Activated CD4-positive, alpha-beta T cell treated with anti-CD3 and anti-CD28 coated beads, Interleukin-2, amount 50 U/mL, for 48 hours (primary cell): ENCODE results near the gene MARCHF11.

ENCODE experiments used
- DNase-seq, 2 experiments: peaks; one replicate each; pipeline ENCODE4 v3.0.0-alpha.2; 2020

Gene MARCHF11

GRCh38 chr5:16049761-16050160, 129.8 kb downstream of the MARCHF11 start:
- no peak for DNase-seq

DNA sequence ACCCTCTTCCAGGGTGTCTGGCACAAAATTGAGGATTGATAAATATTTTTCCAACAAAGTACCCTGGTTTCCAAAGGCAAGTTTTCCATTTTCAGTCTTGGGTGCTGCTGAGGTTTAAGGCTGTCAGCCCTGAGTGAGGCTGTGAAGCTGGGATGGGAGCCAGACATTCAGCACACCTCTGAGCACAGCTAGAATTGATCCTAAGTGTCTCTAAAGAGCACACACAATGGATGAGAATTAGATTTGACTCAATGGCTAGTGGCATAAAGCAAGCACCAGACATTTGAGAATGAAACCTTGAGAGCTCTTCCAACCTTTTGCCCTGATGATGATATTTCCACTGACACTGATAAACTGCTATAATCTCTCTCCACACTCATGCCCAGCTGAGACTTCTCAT, 131.5 kb downstream of the MARCHF11 start:
- DNase-seq: no peak

DNA sequence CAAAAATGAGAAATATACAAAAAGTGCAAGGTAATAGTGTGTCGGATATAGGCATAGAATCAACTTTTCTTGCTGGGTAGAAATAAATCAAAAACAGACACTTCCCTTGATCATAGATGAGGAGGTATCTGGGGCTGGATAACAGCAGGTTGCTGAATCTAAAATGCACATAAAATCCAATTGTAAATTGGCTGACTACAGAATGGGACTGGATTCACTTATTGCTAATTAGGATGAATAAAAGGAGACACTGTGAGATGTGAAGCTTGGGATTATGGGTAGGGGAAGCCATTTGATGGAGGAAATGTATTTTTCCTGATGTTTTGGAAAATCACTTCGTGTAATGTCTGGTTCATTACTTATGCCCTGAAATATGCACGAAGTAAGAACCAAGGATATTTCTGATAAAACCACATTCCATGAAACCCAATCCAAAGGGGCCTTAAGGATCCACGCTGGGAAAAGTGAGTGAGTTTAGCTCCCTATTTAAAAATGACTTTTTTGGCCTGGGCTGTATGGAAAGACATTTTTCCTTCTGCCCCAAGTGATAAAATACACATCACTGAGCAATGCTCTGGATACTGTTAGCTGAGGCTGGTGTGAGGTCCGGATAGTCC, 136.1 kb downstream of the MARCHF11 start:
- DNase-seq: no peak

GRCh38 chr5:16037121-16037845, 142.3 kb downstream of the MARCHF11 start:
- DNase-seq: no peak

DNA sequence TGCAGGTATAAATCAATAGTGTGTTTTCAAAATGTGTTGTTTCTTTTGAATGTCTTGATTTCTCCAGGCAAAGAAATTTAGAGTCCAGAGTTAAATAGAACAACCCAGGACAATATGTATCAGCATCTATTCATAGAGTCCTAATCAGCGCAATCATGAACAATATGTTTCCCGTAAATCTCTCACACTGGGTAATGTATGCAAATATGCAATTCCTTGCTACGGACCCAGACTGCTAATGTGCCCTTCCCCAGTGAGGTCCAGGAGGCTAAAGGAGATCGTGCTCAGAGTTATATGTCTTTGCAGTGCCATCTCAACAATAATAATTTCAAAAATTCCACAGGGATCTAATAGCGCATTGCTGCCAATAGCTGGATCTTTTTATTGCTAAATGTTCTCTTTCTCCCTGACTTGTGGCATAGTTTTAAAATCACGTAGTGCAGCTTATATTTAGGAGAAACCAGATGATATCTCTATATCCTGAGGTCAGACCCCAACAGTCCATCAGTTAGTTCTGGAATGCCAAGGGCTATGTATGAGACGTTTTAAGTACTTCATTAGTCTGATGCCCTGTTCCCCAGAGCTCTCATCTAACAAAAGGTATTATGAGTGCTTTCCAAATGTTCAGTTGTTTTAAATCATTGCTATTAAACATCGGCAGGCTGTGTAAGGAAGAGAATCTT, 145.1 kb downstream of the MARCHF11 start:
- no peak for DNase-seq

- no peak for DNase-seq
These were observed 146.2 kb downstream of the MARCHF11 start for GRCh38 chr5:16033187-16033925.

- DNase-seq: no peak
These were observed 150.9 kb downstream of the MARCHF11 start for GRCh38 chr5:16028708-16029107.

- DNase-seq: no peak
These were observed 153.9 kb downstream of the MARCHF11 start for GRCh38 chr5:16025681-16026080.

DNA sequence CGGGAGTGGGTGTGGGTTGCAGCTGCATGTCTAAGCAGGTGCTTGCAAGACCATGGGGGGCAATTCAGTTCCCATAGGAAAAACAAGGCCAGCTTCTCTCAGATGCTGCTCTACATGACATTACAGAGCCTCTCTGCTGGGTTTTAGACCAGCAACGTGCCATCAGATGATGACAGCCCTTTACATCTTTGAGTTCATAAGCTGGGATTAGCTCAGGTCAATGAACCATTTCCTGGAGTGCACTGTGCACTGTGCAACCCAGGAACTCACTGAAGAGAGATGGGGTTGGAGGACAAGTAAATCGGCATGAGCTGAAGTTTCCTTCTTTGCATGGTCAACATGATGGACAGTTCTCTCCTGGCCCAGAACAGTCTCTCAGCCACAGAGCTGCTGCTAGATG, 160.6 kb downstream of the MARCHF11 start:
- DNase-seq: no peak

DNA sequence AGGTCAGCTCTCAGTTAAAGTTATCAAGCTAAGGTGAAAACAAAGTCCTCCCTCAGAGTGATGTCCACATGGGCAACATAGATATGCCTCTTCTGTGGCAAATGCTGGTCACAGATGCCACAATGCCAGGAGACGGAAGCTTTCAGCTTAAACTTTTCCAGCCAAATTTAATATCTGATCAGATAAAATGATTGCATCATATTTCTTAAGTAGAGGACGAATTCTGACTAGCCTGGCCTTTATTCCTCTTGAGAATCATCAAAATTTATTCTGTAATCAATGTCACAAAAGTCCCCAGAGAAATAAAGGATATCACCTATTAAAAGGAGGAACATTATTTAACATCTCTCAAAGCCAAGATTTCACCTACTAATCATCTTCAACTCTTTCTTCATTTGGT, 161.9 kb downstream of the MARCHF11 start:
- no peak for DNase-seq
